SK-N-MC (cell line): ENCODE data around the gene ADAMTS7.
"Not testable (repeated sequence)": the region's sequence is repeated elsewhere in the genome, so short reads cannot be mapped to it uniquely, and the experiment has no call there.

Source experiments
- DNase-seq: peaks from one replicate; pipeline ENCODE4 v3.0.0-alpha.2; 2011; ENCODE audit warnings: low read depth, low spot score
- H3K27ac ChIP-seq: fragments of 200-600 bp; sonication (generic); 2 replicates; pipeline ENCODE4 v1.5.1; 2016; ENCODE audit warnings: mixed run types
- H3K36me3 ChIP-seq: fragments of 200-600 bp; sonication (generic); 2 replicates; pipeline ENCODE4 v1.6.1; 2017; ENCODE audit warnings: antibody characterized with exemption, low read length, mixed read lengths; ENCODE audit not compliant: insufficient read depth
- H3K4me3 ChIP-seq: fragments of 200-600 bp; sonication (generic); 2 replicates; pipeline ENCODE4 v1.5.1; 2016
- H3K9ac ChIP-seq: fragments of 200-600 bp; sonication (generic); 2 replicates; pipeline ENCODE4 v1.8.0; 2017; ENCODE audit warnings: mixed run types, mixed read lengths; ENCODE audit not compliant: insufficient read length
- H3K9me3 ChIP-seq: fragments of 200-600 bp; sonication (generic); 2 replicates; pipeline ENCODE4 v1.6.1; 2017; ENCODE audit warnings: low read depth, mild to moderate bottlenecking, antibody characterized with exemption, low read length, moderate library complexity, mixed read lengths
- EZH2 ChIP-seq: fragments of 200-600 bp; sonication (generic); IDR thresholded peaks from one replicate; pipeline ENCODE4 v1.6.1; 2017; ENCODE audit warnings: antibody characterized with exemption
- FOXP2 ChIP-seq: optimal IDR thresholded peaks from 2 replicates; pipeline ENCODE3; 2011; ENCODE audit warnings: mild to moderate bottlenecking, moderate library complexity; ENCODE audit not compliant: insufficient read depth; ENCODE audit errors: extremely low read length, control extremely low read depth
- POLR2AphosphoS5 ChIP-seq: IDR thresholded peaks from 2 replicates; pipeline ENCODE4 v1.6.1; 2012; ENCODE audit warnings: mild to moderate bottlenecking, low read depth, low read length, borderline replicate concordance

The ADAMTS7 gene

GRCh38 chr15:78768096-78768495 lies 43.2 kb downstream of the ADAMTS7 start:
- no peak for TF ChIP-seq EZH2
- TF ChIP-seq FOXP2, result no peak
- TF ChIP-seq POLR2AphosphoS5, result no peak
- no peaks in the 10 kb centered on the region for H3K9me3 ChIP-seq
- no peak overlapping the region for H3K9ac ChIP-seq
- H3K27ac ChIP-seq, result no peak overlapping the region
- H3K4me3 ChIP-seq, result no peak overlapping the region
- no peaks in the 10 kb centered on the region for H3K36me3 ChIP-seq
- no peak for DNase-seq

GRCh38 chr15:78767331-78767951 lies 43.8 kb downstream of the ADAMTS7 start:
- Histone ChIP-seq H3K36me3 (no peaks in the 10 kb centered on the region), H3K9ac (no peak overlapping the region), H3K4me3 (no peak overlapping the region), H3K9me3 (no peaks in the 10 kb centered on the region), H3K27ac (no peak overlapping the region)
- DNase-seq, result no peak
- TF ChIP-seq EZH2 (no peak), FOXP2 (no peak)

- DNase-seq, H3K27ac ChIP-seq, H3K4me3 ChIP-seq, H3K36me3 ChIP-seq, H3K9me3 ChIP-seq, H3K9ac ChIP-seq: not testable (repeated sequence)
Observed at GRCh38 chr15:78766641-78767071, 44.6 kb downstream of the ADAMTS7 start.

- TF ChIP-seq EZH2 (no peak), POLR2AphosphoS5 (no peak), FOXP2 (no peak)
- H3K4me3 ChIP-seq, result no peak overlapping the region
- H3K9me3 ChIP-seq, result no peaks in the 10 kb centered on the region
- H3K9ac ChIP-seq, result no peak overlapping the region
- H3K27ac ChIP-seq, result no peak overlapping the region
- DNase-seq, result no peak
- no peaks in the 10 kb centered on the region for H3K36me3 ChIP-seq
Observed at GRCh38 chr15:78766041-78766440, 45.2 kb downstream of the ADAMTS7 start.

- not testable (repeated sequence) for H3K36me3 ChIP-seq, H3K4me3 ChIP-seq, H3K9me3 ChIP-seq, H3K27ac ChIP-seq, H3K9ac ChIP-seq, DNase-seq
Observed at GRCh38 chr15:78765154-78765860, 46.0 kb downstream of the ADAMTS7 start.

- not testable (repeated sequence) for H3K27ac ChIP-seq, H3K36me3 ChIP-seq, DNase-seq, H3K9ac ChIP-seq, H3K9me3 ChIP-seq, H3K4me3 ChIP-seq
Observed at GRCh38 chr15:78764340-78765153, 46.7 kb downstream of the ADAMTS7 start.

- H3K27ac ChIP-seq, result no peak overlapping the region
- no peak overlapping the region for H3K9ac ChIP-seq
- no peaks in the 10 kb centered on the region for H3K9me3 ChIP-seq
- H3K36me3 ChIP-seq, result no peaks in the 10 kb centered on the region
- no peak for TF ChIP-seq FOXP2
- no peak for TF ChIP-seq POLR2AphosphoS5
- no peak for TF ChIP-seq EZH2
- no peak for DNase-seq
- no peak overlapping the region for H3K4me3 ChIP-seq
Observed at GRCh38 chr15:78763796-78764241, 47.4 kb downstream of the ADAMTS7 start.

GRCh38 chr15:78762985-78763795 lies 48.1 kb downstream of the ADAMTS7 start:
- no peak for DNase-seq
- no peak overlapping the region for H3K27ac ChIP-seq
- no peak for TF ChIP-seq POLR2AphosphoS5
- no peak for TF ChIP-seq EZH2
- TF ChIP-seq FOXP2, result no peak
- H3K36me3 ChIP-seq, result no peaks in the 10 kb centered on the region
- no peak overlapping the region for H3K4me3 ChIP-seq
- no peaks in the 10 kb centered on the region for H3K9me3 ChIP-seq
- H3K9ac ChIP-seq, result no peak overlapping the region

GRCh38 chr15:78762386-78762961 lies 48.8 kb downstream of the ADAMTS7 start:
- not testable (repeated sequence) for DNase-seq, H3K36me3 ChIP-seq, H3K27ac ChIP-seq, H3K9ac ChIP-seq, H3K9me3 ChIP-seq, H3K4me3 ChIP-seq
